K562 (cell line): ENCODE results near the gene RCC2. TPM values are rescaled to one million over a fixed set of nuclear protein-coding genes. Genes with fewer than 3 reads are reported as not detected.

Experiments
- ATAC-seq: fragments of 200-7000 bp; cut with Tn5 transposase; 3 replicates; pipeline ENCODE4 v1.9.1; 2020; ENCODE audit warnings: moderate library complexity
- BruUV-seq: library from RNA; stranded (reverse); fragments of 400-500 nt; replicated peaks from 2 replicates; lab custom pipeline; 2021; lab: Mats Ljungman, UMichigan
- CTCF ChIA-PET: fragments of 300-600 bp; formaldehyde crosslinking; extraction: SDS; loops from one replicate; lab custom pipeline; 2021; ENCODE audit warnings: low intra/inter-chr PET ratio; lab: Yijun Ruan, JAX
- POLR2A ChIA-PET: fragments of 300-600, 350-650 bp; sonication (Branson Sonifier 250); formaldehyde crosslinking; extraction: SDS; loops from one replicate; lab custom pipeline; 2021; ENCODE audit warnings: antibody characterized with exemption, inconsistent platforms; lab: Yijun Ruan, JAX
- DNase-seq, 4 experiments: peaks; one replicate each; pipeline versions ENCODE4 v3.0.0 to v3.0.0-alpha.2; 2011 to 2018; ENCODE audit warnings: low spot score in 3 of 4, mixed read lengths in 3 of 4; ENCODE audit errors: extremely low read depth in 1 of 4
- FAIRE-seq: peaks from 2 replicates; lab custom pipeline; 2011; peaks lifted over from hg19 to GRCh38; lab: Jason Lieb, UNC
- H2AFZ ChIP-seq: 2 replicates; pipeline ENCODE4 v1.6.0; 2011; ENCODE audit warnings: low read depth, low read length, control low read depth, inconsistent platforms
- H3K27ac ChIP-seq: fragments of 200-600 bp; 3 replicates; pipeline ENCODE4 v1.8.0; 2011; ENCODE audit warnings: low read depth, mild to moderate bottlenecking, control low read depth, inconsistent platforms, low read length, moderate library complexity, mixed read lengths; ENCODE audit errors: extremely low read depth
- H3K27me3 ChIP-seq, 2 experiments: fragments of 300-600 bp in 1 of 2; 2 replicates in 1 of 2; 3 replicates in 1 of 2; pipeline versions ENCODE4 v1.6.0 to v1.8.0; 2011; ENCODE audit warnings: inconsistent platforms in 2 of 2, low read length in 2 of 2, mild to moderate bottlenecking in 1 of 2, mixed read lengths in 1 of 2, moderate library complexity in 1 of 2; ENCODE audit not compliant: control insufficient read depth in 2 of 2, insufficient read depth in 2 of 2
- H3K36me3 ChIP-seq: fragments of 300-600 bp; 3 replicates; pipeline ENCODE4 v1.8.0; 2011; ENCODE audit warnings: mild to moderate bottlenecking, low read length, inconsistent platforms; ENCODE audit not compliant: control insufficient read depth, insufficient read depth
- H3K4me1 ChIP-seq, 2 experiments: fragments of 200-600 bp in 1 of 2; replicated peaks in 1 of 2; 2 replicates in 1 of 2; 3 replicates in 1 of 2; pipeline versions ENCODE4 v1.5.1 to v1.8.0; 2011; ENCODE audit warnings: inconsistent platforms in 2 of 2, low read length in 2 of 2, mild to moderate bottlenecking in 1 of 2, mixed read lengths in 1 of 2, moderate library complexity in 1 of 2; ENCODE audit not compliant: control insufficient read depth in 2 of 2, insufficient read depth in 2 of 2
- H3K4me2 ChIP-seq: 2 replicates; pipeline ENCODE4 v1.6.1; 2011; ENCODE audit warnings: low read length, control low read depth, inconsistent platforms, mixed read lengths; ENCODE audit not compliant: insufficient read depth
- H3K4me3 ChIP-seq: fragments of 200-600 bp; sonication (generic), shearing (Covaris generic); 2 replicates; pipeline ENCODE4 v1.5.1; 2016; ENCODE audit warnings: control low read depth, inconsistent platforms
- H3K79me2 ChIP-seq: fragments of 200-600 bp; 3 replicates; pipeline ENCODE4 v1.8.0; 2011; ENCODE audit warnings: low read length, inconsistent platforms; ENCODE audit not compliant: control insufficient read depth, insufficient read depth
- H3K9ac ChIP-seq, 2 experiments: 2 replicates each; pipeline versions ENCODE4 v1.6.0 to v1.6.1; 2011; ENCODE audit warnings: low read depth in 2 of 2, low read length in 2 of 2, control low read depth in 1 of 2, inconsistent platforms in 1 of 2, mild to moderate bottlenecking in 1 of 2, mixed read lengths in 1 of 2; ENCODE audit not compliant: insufficient read depth in 1 of 2
- H3K9me1 ChIP-seq: one replicate; pipeline ENCODE4 v1.6.0; 2011; ENCODE audit warnings: inconsistent platforms, mild to moderate bottlenecking, low read length, moderate library complexity; ENCODE audit not compliant: control insufficient read depth, insufficient read depth
- H3K9me3 ChIP-seq: replicated peaks from 2 replicates; pipeline ENCODE4 v1.5.1; 2011; ENCODE audit warnings: low read depth, low read length, inconsistent platforms; ENCODE audit not compliant: control insufficient read depth, insufficient read depth
- H4K20me1 ChIP-seq: replicated peaks from 2 replicates; pipeline ENCODE4 v1.6.1; 2011; ENCODE audit warnings: low read length, inconsistent platforms, mixed read lengths; ENCODE audit not compliant: control insufficient read depth, insufficient read depth
- ATF7 ChIP-seq: fragments of 450-650 bp; IDR thresholded peaks from 2 replicates; pipeline ENCODE4 v1.7.1; 2014; ENCODE audit warnings: mild to moderate bottlenecking, moderate library complexity
- CEBPB ChIP-seq: fragments of 450-650 bp; IDR thresholded peaks from 2 replicates; pipeline ENCODE4 v1.6.1; 2016; ENCODE audit warnings: missing genetic modification characterization, missing compliant biosample characterization
- ELF2 ChIP-seq: fragments of 250-450 bp; sonication (Bioruptor Pico); IDR thresholded peaks from 2 replicates; pipeline ENCODE4 v1.5.0; 2021; ENCODE audit warnings: mild to moderate bottlenecking
- EP400 ChIP-seq: fragments of 450-650 bp; IDR thresholded peaks from 2 replicates; pipeline ENCODE4 v1.6.1; 2017; ENCODE audit warnings: antibody characterized with exemption, mild to moderate bottlenecking, moderate library complexity
- EZH2 ChIP-seq: IDR thresholded peaks from 2 replicates; pipeline ENCODE4 v1.6.1; 2012; ENCODE audit warnings: low read depth, mild to moderate bottlenecking, inconsistent platforms, low read length, borderline replicate concordance
- GATA2 ChIP-seq: sonication (generic); formaldehyde crosslinking; IDR thresholded peaks from 2 replicates; pipeline ENCODE4 v1.4.0; 2020; ENCODE audit warnings: mild to moderate bottlenecking, missing genetic modification reagents
- HDAC1 ChIP-seq, 2 experiments: fragments of 450-650 bp; IDR thresholded peaks; 2 replicates each; pipeline ENCODE4 v1.6.1; 2016 to 2017; ENCODE audit warnings: inconsistent platforms in 1 of 2, mild to moderate bottlenecking in 1 of 2, moderate library complexity in 1 of 2
- HNRNPK ChIP-seq: fragments of 200-400 bp; formaldehyde crosslinking; IDR thresholded peaks from one replicate; pipeline ENCODE4 v1.6.1; 2018; ENCODE audit warnings: mild to moderate bottlenecking, low read depth, low read length; ENCODE audit not compliant: poor library complexity, severe bottlenecking
- MIER1 ChIP-seq: fragments of 450-650 bp; IDR thresholded peaks from 2 replicates; pipeline ENCODE4 v1.6.1; 2016; ENCODE audit warnings: antibody characterized with exemption, mild to moderate bottlenecking, low read depth
- NEUROD1 ChIP-seq: fragments of 150-350 bp; IDR thresholded peaks from 2 replicates; pipeline ENCODE4 v1.6.1; 2014; ENCODE audit warnings: borderline replicate concordance, low read length, low read depth; ENCODE audit not compliant: partially characterized antibody
- PTTG1 ChIP-seq: fragments of 450-650 bp; IDR thresholded peaks from 2 replicates; pipeline ENCODE4 v1.6.1; 2016; ENCODE audit warnings: low read depth, mild to moderate bottlenecking, missing genetic modification characterization, missing compliant biosample characterization
- RUNX1 ChIP-seq: sonication (generic); IDR thresholded peaks from 2 replicates; pipeline ENCODE4 v1.6.1; 2016; ENCODE audit warnings: antibody characterized with exemption, low read depth
- SMAD4 ChIP-seq: fragments of 250-450 bp; sonication (Bioruptor Pico); conservative IDR thresholded peaks from 2 replicates; pipeline ENCODE4 v1.8.0; 2021; ENCODE audit warnings: inconsistent platforms, mild to moderate bottlenecking, moderate library complexity
- WGBS: fragments of 100-300 bp; shearing (Covaris generic); methylation state at CpG from one replicate; pipeline ENCODE4 v1.1.6; 2016; ENCODE audit warnings: low coverage, mixed read lengths; ENCODE audit not compliant: insufficient coverage; ENCODE audit errors: missing lambda C conversion rate; 5-methylcytosine and 5-hydroxymethylcytosine counted together
- in situ Hi-C: fragments of 300-500 bp; cut with MboI; formaldehyde crosslinking; loops from 4 replicates; pipeline ENCODE4 v1.15.0; 2018; ENCODE audit warnings: inconsistent platforms, mixed read lengths
- intact Hi-C: fragments of 100-400 bp; cut with micrococcal nuclease; formaldehyde crosslinking; loops from 2 replicates; pipeline ENCODE4 v1.14.2; 2022
- polyA plus RNA-seq, 8 experiments: library from polyadenylated mRNA; depleted of rRNA in 4 of 8; stranded (reverse) in 5 of 8; unstranded in 3 of 8; fragments of >200 nt; fragmentation: Nextera tagmentation in 2 of 8; fragmentation: Illumina TruSeq in 1 of 8; extraction: Ambion mirVana in 2 of 8; extraction: Trizol in 1 of 8; gene quantifications; 2 replicates each; pipeline versions ENCODE4 v1.2.1 to v1.2.3, GENCODE V29; 2011 to 2014; ENCODE audit warnings: inconsistent platforms in 1 of 8, missing spikeins in 1 of 8
- total RNA-seq, 7 experiments: library from RNA; depleted of rRNA in 6 of 7; stranded (reverse); fragments of >200 nt in 6 of 7; fragmentation: Illumina TruSeq in 2 of 7; extraction: Trizol in 2 of 7; gene quantifications; 2 replicates each; pipeline versions ENCODE4 v1.2.1 to v1.2.3, GENCODE V29; 2011 to 2021; ENCODE audit warnings: low replicate concordance in 1 of 7
- TF ChIP-seq, protein P1 (sequence below): fragments of 450-650 bp; IDR thresholded peaks from 2 replicates; pipeline ENCODE4 v1.6.1; 2016; ENCODE audit warnings: mild to moderate bottlenecking
- TF ChIP-seq, protein P2 (sequence below): fragments of 250-450 bp; sonication (Bioruptor Pico); IDR thresholded peaks from 2 replicates; pipeline ENCODE4 v1.8.0; 2021; ENCODE audit warnings: moderate library complexity, mild to moderate bottlenecking, inconsistent platforms

Gene RCC2
- total and polyA plus RNA-seq, 9 of the 15 experiments (the other 6 are each of a cell fraction or from before 2014, with no cell fraction given): 31.8 to 292 (median 116) TPM

DNA sequence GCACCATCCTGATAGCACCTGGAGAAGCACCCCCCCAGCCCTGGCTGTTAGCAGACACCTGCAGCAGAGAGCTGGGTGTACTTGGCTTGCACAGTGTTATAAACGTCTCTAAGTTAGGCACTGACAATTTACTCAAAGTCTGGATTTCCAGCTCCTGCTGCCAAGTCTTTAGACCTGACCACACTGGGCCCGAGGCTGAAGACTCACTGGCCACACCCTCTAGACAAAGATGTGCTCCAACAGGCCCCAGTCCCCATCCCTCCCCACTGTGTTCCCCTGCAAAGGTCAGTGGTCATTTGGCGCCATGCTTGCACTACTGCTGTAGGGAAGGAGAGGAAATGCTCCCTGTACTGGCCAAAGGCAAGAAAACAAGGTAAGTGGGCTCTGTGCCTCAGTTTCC lies 36.4 kb downstream of the RCC2 start:
- Histone ChIP-seq H3K36me3 (peaks cover 21% of the 10 kb centered on the region; the same call in 2 of the 3 replicates), H3K79me2 (no peaks in the 10 kb centered on the region), H3K9ac (no peak overlapping the region), H3K4me3 (no peak overlapping the region), H3K27ac (no peak overlapping the region), H3K4me2 (no peak overlapping the region), H3K4me1 (peaks cover 21 to 51% of the 10 kb centered on the region in 2 experiments; a peak in 4 of 5 replicates), H3K9me1 (peaks cover 4% of the 10 kb centered on the region), H3K27me3 (no peaks in the 10 kb centered on the region), H3K9me3 (no peaks in the 10 kb centered on the region), H2AFZ (no peak overlapping the region), H4K20me1 (peaks cover 10% of the 10 kb centered on the region; the same call in 1 of the 2 replicates)
- TF ChIP-seq EP400 (no peak), CEBPB (tag) (no peak), ATF7 (no peak), HNRNPK (no peak), HDAC1 (IDR thresholded peaks at IDR 0.05) (no peak), NEUROD1 (no peak), MIER1 (no peak), PTTG1 (tag) (no peak), EZH2 (no peak), GATA2 (no peak), SMAD4 (CRISPR knock-in tag) (no peak), RUNX1 (no peak), ELF2 (CRISPR knock-in tag) (no peak)
- TF ChIP-seq, protein P1, sequence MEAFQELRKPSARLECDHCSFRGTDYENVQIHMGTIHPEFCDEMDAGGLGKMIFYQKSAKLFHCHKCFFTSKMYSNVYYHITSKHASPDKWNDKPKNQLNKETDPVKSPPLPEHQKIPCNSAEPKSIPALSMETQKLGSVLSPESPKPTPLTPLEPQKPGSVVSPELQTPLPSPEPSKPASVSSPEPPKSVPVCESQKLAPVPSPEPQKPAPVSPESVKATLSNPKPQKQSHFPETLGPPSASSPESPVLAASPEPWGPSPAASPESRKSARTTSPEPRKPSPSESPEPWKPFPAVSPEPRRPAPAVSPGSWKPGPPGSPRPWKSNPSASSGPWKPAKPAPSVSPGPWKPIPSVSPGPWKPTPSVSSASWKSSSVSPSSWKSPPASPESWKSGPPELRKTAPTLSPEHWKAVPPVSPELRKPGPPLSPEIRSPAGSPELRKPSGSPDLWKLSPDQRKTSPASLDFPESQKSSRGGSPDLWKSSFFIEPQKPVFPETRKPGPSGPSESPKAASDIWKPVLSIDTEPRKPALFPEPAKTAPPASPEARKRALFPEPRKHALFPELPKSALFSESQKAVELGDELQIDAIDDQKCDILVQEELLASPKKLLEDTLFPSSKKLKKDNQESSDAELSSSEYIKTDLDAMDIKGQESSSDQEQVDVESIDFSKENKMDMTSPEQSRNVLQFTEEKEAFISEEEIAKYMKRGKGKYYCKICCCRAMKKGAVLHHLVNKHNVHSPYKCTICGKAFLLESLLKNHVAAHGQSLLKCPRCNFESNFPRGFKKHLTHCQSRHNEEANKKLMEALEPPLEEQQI: no peak
- TF ChIP-seq, protein P2, sequence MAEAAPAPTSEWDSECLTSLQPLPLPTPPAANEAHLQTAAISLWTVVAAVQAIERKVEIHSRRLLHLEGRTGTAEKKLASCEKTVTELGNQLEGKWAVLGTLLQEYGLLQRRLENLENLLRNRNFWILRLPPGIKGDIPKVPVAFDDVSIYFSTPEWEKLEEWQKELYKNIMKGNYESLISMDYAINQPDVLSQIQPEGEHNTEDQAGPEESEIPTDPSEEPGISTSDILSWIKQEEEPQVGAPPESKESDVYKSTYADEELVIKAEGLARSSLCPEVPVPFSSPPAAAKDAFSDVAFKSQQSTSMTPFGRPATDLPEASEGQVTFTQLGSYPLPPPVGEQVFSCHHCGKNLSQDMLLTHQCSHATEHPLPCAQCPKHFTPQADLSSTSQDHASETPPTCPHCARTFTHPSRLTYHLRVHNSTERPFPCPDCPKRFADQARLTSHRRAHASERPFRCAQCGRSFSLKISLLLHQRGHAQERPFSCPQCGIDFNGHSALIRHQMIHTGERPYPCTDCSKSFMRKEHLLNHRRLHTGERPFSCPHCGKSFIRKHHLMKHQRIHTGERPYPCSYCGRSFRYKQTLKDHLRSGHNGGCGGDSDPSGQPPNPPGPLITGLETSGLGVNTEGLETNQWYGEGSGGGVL (CRISPR knock-in tag): no peak
- in situ Hi-C loops: loop anchor here (10.0 kb wide), 1 partner anchor 278 kb away; no protein-coding TSS in a partner anchor
- ChIA-PET CTCF (no interaction called here), POLR2A (interaction anchor here (0.6 to 2.4 kb wide), 4 partner anchors 10 to 757 kb away, joined by 3 to 7 read pairs (median 5); no protein-coding TSS in a partner anchor)
- DNase-seq (no peak), FAIRE-seq (no peak), ATAC-seq (no peak)
- intact Hi-C loops: loop anchor here (5.0 to 10.0 kb wide), 2 partner anchors 66 to 278 kb away; no protein-coding TSS in a partner anchor
- no TSS peak for BruUV-seq
- 18% methylated on average over 3 of the region's 3 CpGs for whole genome bisulfite sequencing
